Mesothelial cell of epicardium (in vitro differentiated cells): ENCODE measurements around the gene MXI1. TPM values are rescaled to one million over a fixed set of nuclear protein-coding genes. Genes with fewer than 3 reads are reported as not detected.

ENCODE experiments used
- DNase-seq, 2 experiments: peaks; one replicate each; pipeline ENCODE4 v3.0.0; 2021; ENCODE audit warnings: low spot score in 2 of 2; ENCODE audit not compliant: unreplicated experiment in 2 of 2
- H3K27ac Mint-ChIP-seq: 2 replicates; pipeline ENCODE4 v1.8.0; 2021; ENCODE audit warnings: mixed read lengths
- H3K27me3 Mint-ChIP-seq: 2 replicates; pipeline ENCODE4 v1.8.0; 2021; ENCODE audit warnings: low read depth, mixed read lengths
- H3K36me3 Mint-ChIP-seq: 2 replicates; pipeline ENCODE4 v1.8.0; 2021; ENCODE audit warnings: mixed read lengths
- H3K4me1 Mint-ChIP-seq: 2 replicates; pipeline ENCODE4 v1.8.0; 2021; ENCODE audit warnings: mixed read lengths
- H3K4me3 Mint-ChIP-seq: 2 replicates; pipeline ENCODE4 v1.8.0; 2021; ENCODE audit warnings: mild to moderate bottlenecking, moderate library complexity, mixed read lengths
- H3K9me3 Mint-ChIP-seq: 2 replicates; pipeline ENCODE4 v1.8.0; 2021; ENCODE audit warnings: mixed read lengths
- total RNA-seq: library from RNA; stranded (reverse); gene quantifications from 3 replicates; pipeline ENCODE4 v1.2.1, GENCODE V29; 2021
- TF ChIP-seq, protein P1 (sequence below): fragments of 200-600 bp; sonication (generic); IDR thresholded peaks from one replicate; pipeline ENCODE4 v1.5.0; 2021; ENCODE audit warnings: antibody characterized with exemption; ENCODE audit not compliant: unreplicated experiment

Gene MXI1
- total RNA-seq, 1 donor from 2014 or later = 30.6 TPM

DNA sequence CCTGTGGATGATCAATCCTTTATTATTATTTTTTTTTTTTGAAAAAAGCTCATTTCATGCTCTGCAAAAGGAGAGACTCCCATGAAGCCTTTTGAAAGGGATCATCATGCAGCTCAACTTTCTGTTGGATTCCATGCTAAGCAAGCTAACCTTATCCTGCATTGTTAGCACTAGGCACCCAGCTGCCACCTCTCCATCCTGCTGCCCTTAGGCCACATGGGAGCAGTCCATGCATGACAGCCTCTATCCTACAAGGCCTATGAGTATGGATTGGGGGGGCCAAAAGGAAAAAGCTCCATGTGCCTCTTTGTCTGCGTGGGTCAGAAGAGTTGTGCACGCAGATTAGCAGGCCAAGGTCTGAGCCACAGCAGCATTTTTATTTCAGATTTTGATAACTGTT lies 78.1 kb downstream of the MXI1 start:
- Mint-ChIP-seq H3K4me3 (no peak overlapping the region), H3K4me1 (no peaks in the 10 kb centered on the region), H3K9me3 (no peaks in the 10 kb centered on the region), H3K27me3 (no peaks in the 10 kb centered on the region), H3K27ac (no peak overlapping the region), H3K36me3 (peaks cover 23% of the 10 kb centered on the region)
- TF ChIP-seq, protein P1, sequence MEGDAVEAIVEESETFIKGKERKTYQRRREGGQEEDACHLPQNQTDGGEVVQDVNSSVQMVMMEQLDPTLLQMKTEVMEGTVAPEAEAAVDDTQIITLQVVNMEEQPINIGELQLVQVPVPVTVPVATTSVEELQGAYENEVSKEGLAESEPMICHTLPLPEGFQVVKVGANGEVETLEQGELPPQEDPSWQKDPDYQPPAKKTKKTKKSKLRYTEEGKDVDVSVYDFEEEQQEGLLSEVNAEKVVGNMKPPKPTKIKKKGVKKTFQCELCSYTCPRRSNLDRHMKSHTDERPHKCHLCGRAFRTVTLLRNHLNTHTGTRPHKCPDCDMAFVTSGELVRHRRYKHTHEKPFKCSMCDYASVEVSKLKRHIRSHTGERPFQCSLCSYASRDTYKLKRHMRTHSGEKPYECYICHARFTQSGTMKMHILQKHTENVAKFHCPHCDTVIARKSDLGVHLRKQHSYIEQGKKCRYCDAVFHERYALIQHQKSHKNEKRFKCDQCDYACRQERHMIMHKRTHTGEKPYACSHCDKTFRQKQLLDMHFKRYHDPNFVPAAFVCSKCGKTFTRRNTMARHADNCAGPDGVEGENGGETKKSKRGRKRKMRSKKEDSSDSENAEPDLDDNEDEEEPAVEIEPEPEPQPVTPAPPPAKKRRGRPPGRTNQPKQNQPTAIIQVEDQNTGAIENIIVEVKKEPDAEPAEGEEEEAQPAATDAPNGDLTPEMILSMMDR = no peak
- DNase-seq = no peak

- TF ChIP-seq, protein P1 = no peak
- H3K27ac Mint-ChIP-seq = no peak overlapping the region
- H3K27me3 Mint-ChIP-seq = no peaks in the 10 kb centered on the region
- H3K36me3 Mint-ChIP-seq = peaks cover 20% of the 10 kb centered on the region
- no peaks in the 10 kb centered on the region for H3K4me1 Mint-ChIP-seq
- H3K4me3 Mint-ChIP-seq = no peak overlapping the region
- no peaks in the 10 kb centered on the region for H3K9me3 Mint-ChIP-seq
- no peak for DNase-seq
Measured at GRCh38 chr10:110286841-110287240, 79.4 kb downstream of the MXI1 start.

- H3K36me3 Mint-ChIP-seq = peaks cover 33% of the 10 kb centered on the region
- no peaks in the 10 kb centered on the region for H3K27me3 Mint-ChIP-seq
- peak overlapping the region; percentile 15 for H3K27ac Mint-ChIP-seq
- no peaks in the 10 kb centered on the region for H3K9me3 Mint-ChIP-seq
- TF ChIP-seq, protein P1 = no peak
- no peak overlapping the region for H3K4me3 Mint-ChIP-seq
- DNase-seq = no peak
- peaks cover 7% of the 10 kb centered on the region for H3K4me1 Mint-ChIP-seq
Measured at GRCh38 chr10:110296966-110297365, 89.6 kb downstream of the MXI1 start.

DNA sequence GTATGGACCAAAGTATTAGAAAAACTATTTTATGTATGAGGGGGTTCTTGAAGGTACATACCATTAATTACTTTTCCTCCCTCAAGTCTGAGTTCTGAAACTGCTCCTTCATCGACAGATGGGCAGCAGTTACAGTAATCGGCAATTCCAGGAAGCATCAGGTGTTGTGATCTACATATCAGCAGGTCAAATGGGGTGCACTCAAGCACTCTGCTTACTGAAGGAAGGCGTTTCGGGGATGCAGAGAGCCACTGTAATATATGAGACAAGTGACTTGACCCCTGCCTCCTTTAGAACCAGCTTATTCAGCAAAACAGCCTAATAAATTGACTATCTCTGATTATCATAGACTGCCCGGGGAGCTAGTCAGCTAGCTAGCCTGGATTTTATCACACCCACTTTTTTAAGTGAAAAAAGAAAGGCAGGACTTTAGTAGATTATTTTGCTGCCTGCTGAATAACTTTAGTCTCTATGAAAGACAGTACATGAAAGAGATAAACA lies 93.1 kb downstream of the MXI1 start:
- no peak for DNase-seq
- peaks cover 20% of the 10 kb centered on the region for H3K4me1 Mint-ChIP-seq
- TF ChIP-seq, protein P1 = no peak
- H3K27ac Mint-ChIP-seq = no peak overlapping the region
- no peak overlapping the region for H3K4me3 Mint-ChIP-seq
- H3K9me3 Mint-ChIP-seq = no peaks in the 10 kb centered on the region
- H3K27me3 Mint-ChIP-seq = no peaks in the 10 kb centered on the region
- H3K36me3 Mint-ChIP-seq = peaks cover 29% of the 10 kb centered on the region

DNA sequence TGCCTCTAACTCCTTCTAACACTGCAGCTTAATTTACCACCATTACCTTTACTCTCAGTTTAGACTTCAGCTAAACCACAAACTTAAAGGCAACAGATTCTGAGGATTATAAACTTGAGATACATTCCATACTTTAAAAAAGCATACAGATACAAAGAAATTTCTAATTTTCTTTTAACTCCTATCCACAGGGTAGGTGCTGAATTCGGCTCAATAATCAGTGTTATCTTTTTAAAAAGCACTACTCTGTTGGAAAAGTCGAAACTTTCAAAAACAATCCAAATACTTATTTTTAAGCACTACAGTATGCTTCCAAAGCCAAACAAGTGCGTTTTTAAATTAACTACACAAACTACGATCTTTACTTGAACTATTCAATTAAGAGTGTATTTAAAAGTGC lies 96.3 kb downstream of the MXI1 start:
- TF ChIP-seq, protein P1 = no peak
- H3K4me3 Mint-ChIP-seq = peak overlapping the region; percentile 94
- peak overlapping the region; percentile 99 for H3K27ac Mint-ChIP-seq
- no peaks in the 10 kb centered on the region for H3K9me3 Mint-ChIP-seq
- no peak for DNase-seq
- H3K27me3 Mint-ChIP-seq = no peaks in the 10 kb centered on the region
- H3K36me3 Mint-ChIP-seq = peaks cover 10% of the 10 kb centered on the region
- H3K4me1 Mint-ChIP-seq = peaks cover 24% of the 10 kb centered on the region

DNA sequence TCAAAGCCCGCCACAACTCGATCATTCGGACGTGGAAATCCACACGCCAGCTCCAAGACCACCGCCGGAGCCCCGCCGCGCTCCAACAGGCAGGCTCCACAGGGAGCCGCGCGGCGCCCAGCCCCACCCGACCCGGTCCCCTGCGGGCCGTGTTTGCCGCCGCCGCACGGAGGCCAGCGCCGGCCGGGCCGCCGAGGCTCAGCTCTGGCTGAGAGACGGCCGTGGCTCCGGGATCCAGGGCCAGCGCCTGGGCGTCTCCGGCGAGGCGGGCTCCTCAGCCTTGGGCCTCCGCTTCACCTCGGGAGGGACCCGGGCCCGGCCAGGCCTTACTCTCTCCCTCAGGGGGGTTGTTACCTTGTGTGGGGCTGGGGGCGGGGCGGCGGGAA lies 97.0 kb downstream of the MXI1 start:
- TF ChIP-seq, protein P1 = no peak
- H3K27me3 Mint-ChIP-seq = no peaks in the 10 kb centered on the region
- H3K36me3 Mint-ChIP-seq = peaks cover 10% of the 10 kb centered on the region
- DNase-seq = peak; percentile 19 to 64
- peaks cover 24% of the 10 kb centered on the region for H3K4me1 Mint-ChIP-seq
- H3K27ac Mint-ChIP-seq = peak overlapping the region; percentile 99
- no peaks in the 10 kb centered on the region for H3K9me3 Mint-ChIP-seq
- peak overlapping the region; percentile 94 for H3K4me3 Mint-ChIP-seq
